Endodermal cell (in vitro differentiated cells): ENCODE measurements around the gene SRBD1. TPM values are rescaled to one million over a fixed set of nuclear protein-coding genes. Genes with fewer than 3 reads are reported as not detected.

Experiments used
- DNase-seq: peaks from one replicate; pipeline ENCODE4 v3.0.0-alpha.2; 2017
- H3K27ac ChIP-seq: 2 replicates; pipeline ENCODE4 v1.5.1; 2013; ENCODE audit warnings: mild to moderate bottlenecking, low read depth, low read length, moderate library complexity
- H3K27me3 ChIP-seq: 2 replicates; pipeline ENCODE4 v1.6.1; 2013; ENCODE audit warnings: mild to moderate bottlenecking, low read length, moderate library complexity; ENCODE audit not compliant: insufficient read depth, control insufficient read depth, poor library complexity, severe bottlenecking
- H3K36me3 ChIP-seq: 2 replicates; pipeline ENCODE4 v1.7.0; 2013; ENCODE audit warnings: mild to moderate bottlenecking, low read length, moderate library complexity; ENCODE audit not compliant: control insufficient read depth, insufficient read depth
- H3K4me1 ChIP-seq: one replicate; pipeline ENCODE4 v1.7.0; 2013; ENCODE audit warnings: low read length; ENCODE audit not compliant: control insufficient read depth, insufficient read depth
- H3K4me3 ChIP-seq: 2 replicates; pipeline ENCODE4 v1.5.1; 2013; ENCODE audit warnings: mild to moderate bottlenecking, low read length, moderate library complexity
- H3K9ac ChIP-seq: 2 replicates; pipeline ENCODE4 v1.6.1; 2013; ENCODE audit warnings: mild to moderate bottlenecking, low read length, moderate library complexity; ENCODE audit not compliant: poor library complexity, severe bottlenecking; ENCODE audit errors: extremely low read depth
- H3K9me3 ChIP-seq: 2 replicates; pipeline ENCODE4 v1.6.1; 2013; ENCODE audit warnings: mild to moderate bottlenecking, low read length, moderate library complexity; ENCODE audit not compliant: control insufficient read depth
- H3K27ac Mint-ChIP-seq: 2 replicates; pipeline ENCODE4 v1.8.0; 2020; ENCODE audit warnings: mixed read lengths
- H3K27me3 Mint-ChIP-seq: 2 replicates; pipeline ENCODE4 v1.8.0; 2021; ENCODE audit warnings: mild to moderate bottlenecking, mixed read lengths; ENCODE audit not compliant: insufficient read depth
- H3K36me3 Mint-ChIP-seq: 2 replicates; pipeline ENCODE4 v1.8.0; 2020; ENCODE audit warnings: low read depth, mixed read lengths
- H3K4me1 Mint-ChIP-seq: 2 replicates; pipeline ENCODE4 v1.8.0; 2020; ENCODE audit warnings: mixed read lengths
- H3K4me3 Mint-ChIP-seq: 2 replicates; pipeline ENCODE4 v1.8.0; 2020; ENCODE audit warnings: mild to moderate bottlenecking, moderate library complexity, mixed read lengths
- H3K9me3 Mint-ChIP-seq: 2 replicates; pipeline ENCODE4 v1.8.0; 2020; ENCODE audit warnings: mild to moderate bottlenecking, mixed read lengths
- WGBS, 2 experiments: methylation state at CpG; one replicate each; pipeline versions ENCODE4 v1.1.5 to v1.1.7; 2013; ENCODE audit warnings: missing lambda C conversion rate in 2 of 2, mixed read lengths in 1 of 2; ENCODE audit not compliant: insufficient coverage in 1 of 2, insufficient read length in 1 of 2; 5-methylcytosine and 5-hydroxymethylcytosine counted together
- total RNA-seq, 2 donors: library from RNA; stranded (reverse); fragmentation: NEBNext Ultra II Directional in 1 of 2; extraction: Animal tissue kit (Norgen Biotek cat#: 25700) in 1 of 2; gene quantifications; 2 replicates in 1 of 2; 3 replicates in 1 of 2; pipeline ENCODE4 v1.2.1, GENCODE V29; 2021
- TF ChIP-seq, protein P1 (sequence below): fragments of 200-600 bp; sonication (generic); conservative IDR thresholded peaks from 2 replicates; pipeline ENCODE4 v1.5.0; 2021; ENCODE audit warnings: antibody characterized with exemption, mild to moderate bottlenecking

SRBD1 gene
- total RNA-seq, 2 donors from 2014 or later = 17.7 to 19.6 TPM

GRCh38 chr2:45634223-45634622 is 23.2 kb upstream of the SRBD1 start:
- peaks cover 20% of the 10 kb centered on the region for H3K27me3 ChIP-seq
- no peaks in the 10 kb centered on the region for H3K9me3 Mint-ChIP-seq
- H3K27ac Mint-ChIP-seq = no peak overlapping the region
- no peak overlapping the region for H3K4me3 Mint-ChIP-seq
- peaks cover 9% of the 10 kb centered on the region for H3K4me1 Mint-ChIP-seq
- H3K9me3 ChIP-seq = no peaks in the 10 kb centered on the region
- WGBS, 2 experiments = 90 to 100% methylated on average over 2 to 5 of the region's 5 CpGs
- TF ChIP-seq, protein P1, sequence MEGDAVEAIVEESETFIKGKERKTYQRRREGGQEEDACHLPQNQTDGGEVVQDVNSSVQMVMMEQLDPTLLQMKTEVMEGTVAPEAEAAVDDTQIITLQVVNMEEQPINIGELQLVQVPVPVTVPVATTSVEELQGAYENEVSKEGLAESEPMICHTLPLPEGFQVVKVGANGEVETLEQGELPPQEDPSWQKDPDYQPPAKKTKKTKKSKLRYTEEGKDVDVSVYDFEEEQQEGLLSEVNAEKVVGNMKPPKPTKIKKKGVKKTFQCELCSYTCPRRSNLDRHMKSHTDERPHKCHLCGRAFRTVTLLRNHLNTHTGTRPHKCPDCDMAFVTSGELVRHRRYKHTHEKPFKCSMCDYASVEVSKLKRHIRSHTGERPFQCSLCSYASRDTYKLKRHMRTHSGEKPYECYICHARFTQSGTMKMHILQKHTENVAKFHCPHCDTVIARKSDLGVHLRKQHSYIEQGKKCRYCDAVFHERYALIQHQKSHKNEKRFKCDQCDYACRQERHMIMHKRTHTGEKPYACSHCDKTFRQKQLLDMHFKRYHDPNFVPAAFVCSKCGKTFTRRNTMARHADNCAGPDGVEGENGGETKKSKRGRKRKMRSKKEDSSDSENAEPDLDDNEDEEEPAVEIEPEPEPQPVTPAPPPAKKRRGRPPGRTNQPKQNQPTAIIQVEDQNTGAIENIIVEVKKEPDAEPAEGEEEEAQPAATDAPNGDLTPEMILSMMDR = no peak
- no peak overlapping the region for H3K4me3 ChIP-seq
- no peak for DNase-seq
- no peaks in the 10 kb centered on the region for H3K36me3 Mint-ChIP-seq
- no peaks in the 10 kb centered on the region for H3K36me3 ChIP-seq
- peaks cover 6% of the 10 kb centered on the region for H3K27me3 Mint-ChIP-seq
- H3K27ac ChIP-seq = no peak overlapping the region
- no peak overlapping the region for H3K9ac ChIP-seq
- peaks cover 3% of the 10 kb centered on the region for H3K4me1 ChIP-seq

DNA sequence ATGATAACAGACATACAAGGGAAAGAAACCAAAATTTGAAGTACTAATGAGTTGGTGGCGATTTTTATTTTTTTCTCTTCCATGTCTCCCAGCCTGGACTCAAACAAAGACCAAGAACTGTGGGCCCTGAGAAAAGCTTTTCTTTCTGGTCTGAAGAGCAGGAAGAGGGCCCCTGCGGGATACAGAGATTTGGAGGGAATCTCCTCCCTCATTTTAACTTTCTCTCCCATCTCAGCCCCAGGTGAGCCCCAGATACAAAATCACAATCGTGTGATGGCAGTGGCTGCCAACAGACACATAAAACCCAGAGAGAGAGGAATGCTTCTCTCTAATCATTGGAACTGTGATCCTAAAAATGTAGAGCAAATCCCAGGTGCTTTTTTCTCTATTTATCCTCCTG is 20.9 kb upstream of the SRBD1 start:
- WGBS, 2 experiments = 51 to 58% methylated on average over 2 to 3 of the region's 3 CpGs
- Mint-ChIP-seq H3K27ac (no peak overlapping the region), H3K36me3 (no peaks in the 10 kb centered on the region), H3K4me1 (peaks cover 19% of the 10 kb centered on the region), H3K9me3 (no peaks in the 10 kb centered on the region), H3K27me3 (peaks cover 1% of the 10 kb centered on the region), H3K4me3 (no peak overlapping the region)
- TF ChIP-seq, protein P1 = no peak
- DNase-seq = no peak
- Histone ChIP-seq H3K9me3 (no peaks in the 10 kb centered on the region), H3K27ac (no peak overlapping the region), H3K4me3 (no peak overlapping the region), H3K27me3 (peaks cover 6% of the 10 kb centered on the region), H3K4me1 (peaks cover 3% of the 10 kb centered on the region), H3K9ac (no peak overlapping the region), H3K36me3 (no peaks in the 10 kb centered on the region)

GRCh38 chr2:45631319-45631718 is 20.3 kb upstream of the SRBD1 start:
- 90 to 91% methylated on average over 2 to 3 of the region's 3 CpGs for WGBS, 2 experiments

More at GRCh38 chr2:45631319-45631718, 20.3 kb upstream of the SRBD1 start:
- DNase-seq = no peak
- Histone ChIP-seq H3K9ac (no peak overlapping the region), H3K27ac (no peak overlapping the region), H3K36me3 (no peaks in the 10 kb centered on the region), H3K9me3 (no peaks in the 10 kb centered on the region), H3K4me3 (no peak overlapping the region), H3K27me3 (peaks cover 6% of the 10 kb centered on the region), H3K4me1 (peaks cover 7% of the 10 kb centered on the region)
- Mint-ChIP-seq H3K36me3 (no peaks in the 10 kb centered on the region), H3K4me1 (peaks cover 26% of the 10 kb centered on the region), H3K9me3 (no peaks in the 10 kb centered on the region), H3K27me3 (peaks cover 1% of the 10 kb centered on the region), H3K4me3 (no peak overlapping the region), H3K27ac (no peak overlapping the region)
- TF ChIP-seq, protein P1 = no peak
